IPS DF 4.7 (cell line): ENCODE measurements around the gene OR2A2.

ENCODE experiments used
- DNase-seq: peaks from one replicate; pipeline ENCODE4 v3.0.0-alpha.2; 2013; ENCODE audit warnings: low spot score; ENCODE audit errors: extremely low read depth

The OR2A2 gene

DNA sequence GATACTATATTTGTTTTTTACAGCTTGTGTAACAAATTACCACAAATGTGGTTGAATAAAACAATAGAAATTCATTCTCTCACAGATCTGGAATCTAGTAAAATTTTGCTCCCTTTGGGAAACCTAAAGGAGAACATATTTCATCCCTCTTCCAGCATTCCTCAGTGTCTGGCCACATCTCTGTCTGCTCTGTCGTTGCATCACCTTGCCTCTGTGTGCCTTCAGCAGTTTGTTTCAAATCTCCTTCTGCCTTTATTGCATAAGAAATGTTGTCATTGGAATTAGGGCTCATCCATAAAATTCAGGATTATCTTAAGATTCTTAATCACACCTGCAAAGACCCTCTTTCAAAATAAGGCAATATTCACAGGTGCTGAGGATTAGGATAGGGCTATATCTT, 28.1 kb downstream of the OR2A2 start:
- no peak for DNase-seq

- DNase-seq: no peak
Observed at GRCh38 chr7:144142187-144142586, 32.8 kb downstream of the OR2A2 start.

GRCh38 chr7:144144426-144144825, 35.0 kb downstream of the OR2A2 start:
- no peak for DNase-seq

DNA sequence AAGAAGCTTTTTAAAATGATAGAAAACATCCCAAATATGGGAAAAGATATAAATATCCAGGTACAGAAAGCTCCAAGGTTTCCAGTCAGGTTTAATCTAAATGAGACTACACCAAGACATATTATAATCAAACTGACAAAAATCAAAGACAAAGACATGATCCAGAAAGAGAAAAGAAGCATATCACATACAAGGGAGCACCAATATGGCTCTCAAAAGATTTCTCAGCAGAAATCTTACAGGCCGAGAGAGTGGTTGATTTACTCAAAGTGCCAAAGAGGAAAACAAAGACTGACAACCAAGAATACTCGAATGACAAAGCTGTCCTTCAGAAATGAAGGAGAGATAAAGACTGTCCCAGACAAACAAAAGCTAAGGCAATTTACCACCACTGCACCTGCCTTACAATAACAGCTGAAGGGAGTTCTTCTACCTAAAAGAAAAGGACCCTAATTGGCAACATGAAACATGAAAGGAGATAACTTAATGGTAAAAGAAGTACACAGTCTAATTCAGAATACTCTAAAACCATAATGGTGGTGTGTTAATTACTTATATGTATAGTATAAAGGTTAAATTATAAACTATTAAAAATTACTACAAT, 38.9 kb downstream of the OR2A2 start:
- no peak for DNase-seq

GRCh38 chr7:144158861-144159260, 49.5 kb downstream of the OR2A2 start:
- no peak for DNase-seq
